Keratinocyte (primary cell): ENCODE measurements around the gene NR6A1.

Experiments
- EZH2 ChIP-seq: IDR thresholded peaks from one replicate; pipeline ENCODE4 v1.6.1; 2012; ENCODE audit warnings: inconsistent platforms, mild to moderate bottlenecking, low read length, moderate library complexity
- TF ChIP-seq, protein P1 (sequence below), 3 experiments: IDR thresholded peaks in 1 of 3; conservative IDR thresholded peaks in 1 of 3; optimal IDR thresholded peaks in 1 of 3; 2 replicates in 2 of 3; 3 replicates in 1 of 3; pipeline versions ENCODE3 to v1.5.1; 2011; ENCODE audit warnings: low read length in 3 of 3, mild to moderate bottlenecking in 3 of 3, moderate library complexity in 2 of 3, control low read depth in 1 of 3, inconsistent platforms in 1 of 3; ENCODE audit not compliant: insufficient read depth in 2 of 3; ENCODE audit errors: extremely low read depth in 1 of 3

DNA sequence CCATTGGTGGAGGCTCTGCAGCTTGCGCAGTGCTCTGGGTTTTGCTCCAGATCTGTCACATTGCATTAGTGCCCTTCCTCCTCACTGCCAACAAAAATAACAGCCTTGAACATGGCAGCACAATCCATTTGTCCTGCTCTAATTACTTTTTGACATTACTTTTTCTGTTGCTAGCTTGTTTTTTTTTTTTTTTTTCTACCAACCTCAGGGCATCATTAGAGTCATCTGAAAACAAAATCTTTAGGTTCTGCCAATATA lies 146.4 kb downstream of the NR6A1 start:
- TF ChIP-seq, protein P1, sequence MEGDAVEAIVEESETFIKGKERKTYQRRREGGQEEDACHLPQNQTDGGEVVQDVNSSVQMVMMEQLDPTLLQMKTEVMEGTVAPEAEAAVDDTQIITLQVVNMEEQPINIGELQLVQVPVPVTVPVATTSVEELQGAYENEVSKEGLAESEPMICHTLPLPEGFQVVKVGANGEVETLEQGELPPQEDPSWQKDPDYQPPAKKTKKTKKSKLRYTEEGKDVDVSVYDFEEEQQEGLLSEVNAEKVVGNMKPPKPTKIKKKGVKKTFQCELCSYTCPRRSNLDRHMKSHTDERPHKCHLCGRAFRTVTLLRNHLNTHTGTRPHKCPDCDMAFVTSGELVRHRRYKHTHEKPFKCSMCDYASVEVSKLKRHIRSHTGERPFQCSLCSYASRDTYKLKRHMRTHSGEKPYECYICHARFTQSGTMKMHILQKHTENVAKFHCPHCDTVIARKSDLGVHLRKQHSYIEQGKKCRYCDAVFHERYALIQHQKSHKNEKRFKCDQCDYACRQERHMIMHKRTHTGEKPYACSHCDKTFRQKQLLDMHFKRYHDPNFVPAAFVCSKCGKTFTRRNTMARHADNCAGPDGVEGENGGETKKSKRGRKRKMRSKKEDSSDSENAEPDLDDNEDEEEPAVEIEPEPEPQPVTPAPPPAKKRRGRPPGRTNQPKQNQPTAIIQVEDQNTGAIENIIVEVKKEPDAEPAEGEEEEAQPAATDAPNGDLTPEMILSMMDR (optimal IDR thresholded peaks at IDR 0.05 in 1 of 3, IDR thresholded peaks at IDR 0.05 in 1 of 3, conservative IDR thresholded peaks at IDR 0.05 in 1 of 3; ENCODE audit: extremely low read depth in 1 of 3, insufficient read depth in 2 of 3, low read length in 3 of 3), result no peak
- TF ChIP-seq EZH2, result no peak
